Inflammatory macrophage treated with lipopolysaccharide for 4 hours (primary cell): ENCODE results near the gene FHIP1A.

Experiments
- DNase-seq: peaks from one replicate; pipeline ENCODE4 v3.0.0-alpha.2; 2020

The FHIP1A gene

GRCh38 chr4:151418385-151418784 is 9.4 kb downstream of the FHIP1A start:
- DNase-seq = no peak

GRCh38 chr4:151418856-151419255 is 9.9 kb downstream of the FHIP1A start:
- DNase-seq = no peak

DNA sequence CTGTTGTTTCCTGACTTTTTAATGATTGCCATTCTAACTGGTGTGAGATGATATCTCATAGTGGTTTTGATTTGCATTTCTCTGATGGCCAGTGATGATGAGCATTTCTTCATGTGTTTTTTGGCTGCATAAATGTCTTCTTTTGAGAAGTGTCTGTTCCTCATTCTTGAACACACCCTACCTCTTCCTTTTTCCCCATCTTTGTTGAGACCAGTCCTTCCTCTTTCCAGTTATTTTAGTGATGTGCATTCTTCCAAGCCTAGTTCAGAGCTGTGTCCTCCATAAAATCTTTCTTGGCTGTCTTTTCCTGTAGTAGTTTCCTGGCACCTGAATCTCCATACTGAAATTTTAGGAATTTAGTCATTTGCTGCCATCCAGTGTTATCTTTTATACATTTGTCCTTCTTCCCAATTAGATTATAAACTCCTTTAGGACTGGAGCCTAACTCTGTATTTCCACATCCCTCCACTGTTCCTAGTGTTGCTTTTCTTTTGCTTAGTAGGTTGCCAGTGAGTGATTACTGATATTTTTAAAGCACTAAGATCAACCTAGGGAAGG is 11.4 kb downstream of the FHIP1A start:
- DNase-seq = peak; percentile 18

DNA sequence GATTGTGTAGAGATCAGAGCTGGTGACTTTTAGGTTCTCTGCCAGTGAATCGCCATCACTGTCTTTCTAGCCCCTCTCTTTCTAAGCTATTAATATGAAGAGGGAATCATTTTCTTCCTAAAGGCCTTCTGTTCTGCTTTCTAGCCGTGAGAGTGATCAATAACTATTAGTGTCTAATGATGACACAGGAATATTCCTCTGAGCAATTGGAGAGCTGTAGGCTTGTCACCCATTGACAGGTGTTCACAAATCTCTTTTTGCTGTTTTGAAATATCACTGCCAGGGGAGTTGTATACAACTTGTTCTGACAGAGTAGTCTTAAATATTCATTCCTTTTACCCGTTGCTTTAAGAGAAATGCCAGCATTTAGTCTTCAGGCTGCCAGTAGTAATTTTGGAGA is 13.9 kb downstream of the FHIP1A start:
- no peak for DNase-seq

DNA sequence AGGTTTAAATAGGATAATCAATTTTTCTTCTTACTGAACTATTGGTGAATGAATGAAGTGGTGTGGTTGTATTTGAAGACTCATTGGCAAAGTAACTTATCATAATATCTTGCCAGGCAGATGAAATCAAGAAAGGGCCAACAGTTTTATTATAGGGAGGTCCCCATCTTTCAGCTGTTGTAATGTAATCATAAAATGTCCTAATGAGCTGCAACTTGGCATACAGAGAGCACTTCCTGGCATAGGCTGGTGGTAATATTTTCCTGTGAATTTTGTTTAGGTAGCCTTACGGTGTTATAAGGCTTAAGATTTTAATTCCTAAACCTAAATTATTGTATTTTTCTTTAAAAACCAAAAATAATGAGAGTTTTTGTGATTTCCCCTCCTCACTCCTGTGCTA is 17.5 kb downstream of the FHIP1A start:
- DNase-seq = no peak

DNA sequence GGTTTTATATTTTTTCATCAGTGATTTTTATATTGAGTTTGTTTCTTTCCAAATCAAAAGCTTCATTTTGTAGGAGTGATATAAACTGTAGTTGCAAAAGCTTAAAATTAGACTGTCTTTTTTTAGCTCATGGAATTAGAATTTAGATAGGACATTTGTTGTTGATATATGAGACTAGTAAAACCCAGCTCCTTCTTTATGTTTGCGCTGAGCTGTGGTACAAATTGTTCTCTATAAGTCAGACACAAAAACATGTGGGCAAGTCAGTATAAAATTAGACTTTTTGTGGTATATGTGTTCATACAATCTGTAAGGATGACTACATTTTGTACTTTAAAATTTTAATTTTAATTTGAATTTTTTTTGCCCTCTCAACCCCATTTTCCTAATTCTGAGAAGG is 18.3 kb downstream of the FHIP1A start:
- no peak for DNase-seq

- no peak for DNase-seq
These were observed 19.4 kb downstream of the FHIP1A start for GRCh38 chr4:151428346-151428745.

- no peak for DNase-seq
These were observed 21.1 kb downstream of the FHIP1A start for GRCh38 chr4:151429957-151430570.

GRCh38 chr4:151430740-151431457 is 21.9 kb downstream of the FHIP1A start:
- no peak for DNase-seq

- DNase-seq = no peak
These were observed 22.8 kb downstream of the FHIP1A start for GRCh38 chr4:151431728-151432127.

DNA sequence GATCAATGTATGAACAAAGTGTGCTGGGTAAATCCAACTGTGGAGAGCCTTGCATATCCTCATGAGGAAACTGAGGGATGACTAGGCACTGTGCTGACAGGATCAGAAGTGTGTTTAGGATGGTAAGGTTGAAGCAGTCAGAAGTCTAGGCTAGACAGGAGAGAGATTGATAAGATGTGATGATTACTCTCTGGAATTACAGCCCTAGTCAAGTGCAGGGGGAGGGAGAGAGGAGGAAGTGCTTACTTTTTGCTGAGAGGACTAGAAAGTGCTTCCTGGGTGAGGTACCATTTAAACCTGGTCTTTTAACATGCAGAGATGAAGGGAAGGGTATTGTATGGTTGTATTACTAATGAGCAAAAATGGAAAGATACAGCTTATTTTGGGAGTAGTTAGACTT is 23.7 kb downstream of the FHIP1A start:
- DNase-seq = no peak

- no peak for DNase-seq
These were observed 25.3 kb downstream of the FHIP1A start for GRCh38 chr4:151434183-151434860.

DNA sequence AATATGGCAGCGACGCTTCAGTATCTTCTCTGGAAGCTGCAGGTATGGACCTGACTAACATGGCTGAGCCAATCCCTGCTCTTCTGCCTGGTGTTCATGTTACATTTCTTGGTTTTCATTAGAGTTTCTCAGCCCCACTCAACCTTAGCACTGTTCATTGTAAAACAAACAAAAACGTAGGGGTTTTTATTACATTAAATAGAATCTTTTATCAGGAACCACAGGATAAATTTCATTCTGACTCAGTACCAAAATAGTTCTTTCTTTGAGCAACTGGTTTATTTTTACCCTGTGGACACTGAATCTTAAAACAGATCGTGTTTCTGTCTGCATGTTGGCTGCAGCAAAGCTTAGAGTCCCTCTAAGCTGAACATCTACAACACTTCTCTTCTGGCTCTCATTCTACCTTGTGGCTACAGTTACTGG is 27.1 kb downstream of the FHIP1A start:
- DNase-seq = no peak

- DNase-seq = no peak
These were observed 28.5 kb downstream of the FHIP1A start for GRCh38 chr4:151437505-151437904.

- no peak for DNase-seq
These were observed 29.2 kb downstream of the FHIP1A start for GRCh38 chr4:151438154-151438553.

GRCh38 chr4:151439320-151439719 is 30.3 kb downstream of the FHIP1A start:
- DNase-seq = no peak

- no peak for DNase-seq
These were observed 33.0 kb downstream of the FHIP1A start for GRCh38 chr4:151442002-151442401.

- no peak for DNase-seq
These were observed 34.3 kb downstream of the FHIP1A start for GRCh38 chr4:151443247-151443646.

GRCh38 chr4:151443752-151444151 is 34.8 kb downstream of the FHIP1A start:
- DNase-seq = no peak

- no peak for DNase-seq
These were observed 37.2 kb downstream of the FHIP1A start for GRCh38 chr4:151446208-151446607.

- no peak for DNase-seq
These were observed 45.5 kb downstream of the FHIP1A start for GRCh38 chr4:151454513-151454912.

DNA sequence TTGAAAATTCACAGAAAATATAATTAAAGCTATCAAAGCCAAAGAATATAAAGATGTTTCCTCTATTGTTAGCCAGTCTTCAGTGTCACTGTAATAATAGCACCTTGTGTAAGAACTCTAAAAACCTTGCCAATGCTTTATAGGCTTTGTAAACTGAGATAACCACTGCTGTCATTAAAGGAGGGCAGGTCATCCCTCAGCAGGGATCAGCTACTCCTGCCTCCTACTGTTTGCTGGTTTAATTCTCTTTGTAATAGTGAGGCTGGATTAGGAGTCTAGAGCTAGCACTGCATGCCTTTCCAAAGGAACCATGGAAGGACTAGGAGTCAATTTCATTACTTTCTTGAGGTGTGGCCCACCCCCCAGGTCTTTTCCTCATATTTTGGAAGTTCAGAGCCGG is 46.2 kb downstream of the FHIP1A start:
- DNase-seq = no peak

DNA sequence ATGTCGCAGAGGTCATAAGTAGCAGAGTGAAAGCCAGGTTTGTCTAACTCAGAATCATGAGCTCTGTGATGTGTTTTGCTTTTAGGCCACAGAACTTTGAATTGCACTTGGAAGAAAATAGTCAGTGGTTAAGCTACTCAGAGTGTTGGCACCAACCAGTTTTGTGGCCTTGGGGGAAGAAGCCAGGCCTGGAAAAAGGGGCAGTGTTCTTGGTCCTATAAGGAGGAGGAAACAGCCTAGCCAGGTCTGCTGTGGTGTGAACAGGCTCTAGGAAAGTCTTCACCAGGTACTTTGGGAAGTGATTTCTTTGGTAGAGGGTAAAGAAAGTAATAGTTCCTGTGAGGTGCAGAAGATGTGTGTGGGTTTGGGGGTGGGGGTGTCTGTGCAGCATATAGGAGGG is 49.2 kb downstream of the FHIP1A start:
- no peak for DNase-seq
